NCI-H345 (cell line): Measurements from ENCODE around the gene SUZ12.
"Not testable (repeated sequence)": the region's sequence is repeated elsewhere in the genome, so short reads cannot be mapped to it uniquely, and the experiment has no call there.

Experiments used
- DNase-seq: peaks from one replicate; lab custom pipeline; 2025; lab: John Stamatoyannopoulos, UW

The SUZ12 gene

DNA sequence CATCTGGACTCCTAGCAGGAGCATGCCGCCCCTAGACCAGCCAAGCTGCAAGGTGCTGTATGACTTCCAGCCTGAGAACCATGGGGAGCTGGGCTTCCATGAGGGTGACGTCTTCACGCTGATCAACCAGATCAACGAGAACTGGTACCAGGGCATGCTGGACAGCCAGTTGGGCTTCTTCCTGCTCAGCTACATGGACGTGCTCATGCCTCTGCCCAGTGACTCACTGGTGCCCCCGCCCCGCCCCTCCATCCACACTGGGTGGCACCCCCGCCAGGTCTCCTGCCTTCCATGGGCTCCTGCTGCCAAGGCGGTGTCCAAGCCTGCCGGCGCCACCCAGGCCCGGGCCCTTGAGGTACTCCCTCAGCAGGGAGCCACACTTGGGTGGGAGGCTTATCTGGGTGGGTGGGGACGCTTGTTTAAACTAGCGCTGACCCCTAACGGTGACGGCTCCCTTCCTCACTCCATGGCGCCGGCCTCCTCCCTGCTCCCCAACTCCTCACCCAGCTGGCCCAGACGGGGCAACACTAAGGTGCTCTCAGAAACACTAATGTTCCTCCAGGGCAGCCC, 104.6 kb downstream of the SUZ12 start:
- DNase-seq, result not testable (repeated sequence)

DNA sequence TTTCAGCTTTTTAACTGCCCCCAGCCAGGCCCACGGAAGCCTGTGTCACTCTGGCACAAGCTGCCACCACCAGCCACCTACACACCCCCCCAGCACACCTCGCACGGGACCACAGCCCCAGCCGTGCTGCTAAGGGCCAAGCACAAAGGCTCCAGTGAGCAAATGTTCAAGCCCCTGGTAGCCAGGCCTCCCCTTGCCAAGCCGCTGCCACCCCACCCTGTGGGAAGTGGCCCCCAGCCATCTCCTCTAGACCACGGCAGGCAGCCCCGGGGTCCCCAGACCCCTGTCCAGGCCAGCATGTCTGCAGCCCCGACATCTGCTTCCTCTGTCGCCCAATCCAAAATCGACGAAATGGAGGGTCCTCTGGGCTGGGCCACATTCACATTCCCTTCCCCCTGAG, 105.5 kb downstream of the SUZ12 start:
- not testable (repeated sequence) for DNase-seq

GRCh38 chr17:32045611-32046010, 108.8 kb downstream of the SUZ12 start:
- not testable (repeated sequence) for DNase-seq

DNA sequence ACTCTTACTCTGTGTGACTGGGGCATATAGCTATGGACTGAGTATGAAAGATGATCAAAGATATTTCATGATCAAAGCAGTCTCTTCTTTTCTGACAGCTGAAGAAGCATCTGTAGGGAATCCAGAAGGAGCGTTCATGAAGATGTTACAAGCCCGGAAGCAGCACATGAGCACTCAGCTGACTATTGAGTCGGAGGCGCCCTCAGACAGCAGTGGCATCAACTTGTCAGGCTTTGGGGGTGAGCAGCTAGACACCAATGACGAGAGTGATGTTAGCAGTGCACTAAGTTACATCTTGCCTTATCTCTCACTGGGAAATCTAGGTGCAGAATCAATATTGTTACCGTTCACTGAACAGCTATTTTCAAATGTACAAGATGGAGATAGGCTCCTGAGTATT, 110.9 kb downstream of the SUZ12 start:
- not testable (repeated sequence) for DNase-seq
